SU-DHL-6 (cell line): ENCODE results near the gene KCNT2.

Experiments used
- EZH2phosphoT487 ChIP-seq: fragments of 200-600 bp; sonication (generic), shearing (Covaris generic); conservative IDR thresholded peaks from 2 replicates; pipeline ENCODE4 v1.6.1; 2018; ENCODE audit warnings: mild to moderate bottlenecking, antibody characterized with exemption, low read length, moderate library complexity, mixed read lengths
- TF ChIP-seq, protein P1 (sequence below): fragments of 200-600 bp; sonication (generic); IDR thresholded peaks from one replicate; pipeline ENCODE4 v1.5.1; 2017; ENCODE audit warnings: antibody characterized with exemption, mild to moderate bottlenecking, low read length, moderate library complexity; ENCODE audit not compliant: insufficient read depth, poor library complexity, severe bottlenecking

DNA sequence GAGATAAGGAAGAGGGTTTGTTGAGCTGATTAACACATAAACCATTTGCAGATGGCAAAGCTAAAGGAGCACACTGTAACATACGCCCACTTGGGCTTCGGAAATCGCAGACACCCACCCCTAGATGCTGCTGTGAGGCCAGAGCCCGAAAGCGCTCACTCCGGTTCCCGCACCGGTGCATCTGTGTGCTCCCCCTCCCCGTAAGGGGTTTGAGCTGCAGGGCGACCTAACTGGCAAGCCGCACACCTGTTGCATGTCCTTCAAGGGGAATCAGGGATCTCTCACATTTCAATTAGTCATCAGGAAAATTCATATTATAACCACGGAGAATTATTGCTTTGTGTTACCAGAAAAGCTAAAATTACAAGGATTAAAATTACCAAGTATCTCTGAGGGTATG is 42.2 kb upstream of the KCNT2 start:
- TF ChIP-seq, protein P1, sequence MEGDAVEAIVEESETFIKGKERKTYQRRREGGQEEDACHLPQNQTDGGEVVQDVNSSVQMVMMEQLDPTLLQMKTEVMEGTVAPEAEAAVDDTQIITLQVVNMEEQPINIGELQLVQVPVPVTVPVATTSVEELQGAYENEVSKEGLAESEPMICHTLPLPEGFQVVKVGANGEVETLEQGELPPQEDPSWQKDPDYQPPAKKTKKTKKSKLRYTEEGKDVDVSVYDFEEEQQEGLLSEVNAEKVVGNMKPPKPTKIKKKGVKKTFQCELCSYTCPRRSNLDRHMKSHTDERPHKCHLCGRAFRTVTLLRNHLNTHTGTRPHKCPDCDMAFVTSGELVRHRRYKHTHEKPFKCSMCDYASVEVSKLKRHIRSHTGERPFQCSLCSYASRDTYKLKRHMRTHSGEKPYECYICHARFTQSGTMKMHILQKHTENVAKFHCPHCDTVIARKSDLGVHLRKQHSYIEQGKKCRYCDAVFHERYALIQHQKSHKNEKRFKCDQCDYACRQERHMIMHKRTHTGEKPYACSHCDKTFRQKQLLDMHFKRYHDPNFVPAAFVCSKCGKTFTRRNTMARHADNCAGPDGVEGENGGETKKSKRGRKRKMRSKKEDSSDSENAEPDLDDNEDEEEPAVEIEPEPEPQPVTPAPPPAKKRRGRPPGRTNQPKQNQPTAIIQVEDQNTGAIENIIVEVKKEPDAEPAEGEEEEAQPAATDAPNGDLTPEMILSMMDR, result no peak
- no peak for TF ChIP-seq EZH2phosphoT487
